ENCODE data around the gene NT5DC1.

The NT5DC1 gene

GRCh38 chr6:116100419-116101301 is at the start of gene NT5DC1:
TSS of gene NT5DC1 (plus strand) at chr6:116100853. CDS start at chr6:116100931, 78 bp downstream.
- peak; percentile 82 for DNase-seq (ENCODE audit: low spot score)

GRCh38 chr6:116051244-116051643 is 49.4 kb upstream of the NT5DC1 start:
- DNase-seq (ENCODE audit: low spot score): no peak

GRCh38 chr6:116055513-116055912 is 45.1 kb upstream of the NT5DC1 start:
- no peak for DNase-seq (ENCODE audit: low spot score)

GRCh38 chr6:116057766-116058165 is 42.9 kb upstream of the NT5DC1 start:
- DNase-seq (ENCODE audit: low spot score): no peak

GRCh38 chr6:116059713-116060571 is 40.7 kb upstream of the NT5DC1 start:
- no peak for DNase-seq (ENCODE audit: low spot score)

- no peak for DNase-seq (ENCODE audit: low spot score)
These were observed 39.9 kb upstream of the NT5DC1 start, which contains the start of gene FRK for GRCh38 chr6:116060572-116061283. TSS of gene FRK (minus strand) at chr6:116060891. CDS start at chr6:116060311, 580 bp downstream.

- DNase-seq (ENCODE audit: low spot score): no peak
These were observed 38.2 kb upstream of the NT5DC1 start for GRCh38 chr6:116062496-116062895.

GRCh38 chr6:116064666-116065065 is 36.0 kb upstream of the NT5DC1 start:
- DNase-seq (ENCODE audit: low spot score): no peak

GRCh38 chr6:116066789-116067188 is 33.9 kb upstream of the NT5DC1 start:
- no peak for DNase-seq (ENCODE audit: low spot score)

GRCh38 chr6:116070101-116070500 is 30.6 kb upstream of the NT5DC1 start:
- no peak for DNase-seq (ENCODE audit: low spot score)

- DNase-seq (ENCODE audit: low spot score): no peak
These were observed 29.9 kb upstream of the NT5DC1 start for GRCh38 chr6:116070616-116071389.

- DNase-seq (ENCODE audit: low spot score): no peak
These were observed 28.3 kb upstream of the NT5DC1 start for GRCh38 chr6:116072368-116072767.

GRCh38 chr6:116073765-116074440 is 26.8 kb upstream of the NT5DC1 start:
- DNase-seq (ENCODE audit: low spot score): no peak

- DNase-seq (ENCODE audit: low spot score): no peak
These were observed 25.8 kb upstream of the NT5DC1 start for GRCh38 chr6:116074732-116075390.

- no peak for DNase-seq (ENCODE audit: low spot score)
These were observed 22.1 kb upstream of the NT5DC1 start for GRCh38 chr6:116078522-116078921.

- DNase-seq (ENCODE audit: low spot score): no peak
These were observed 21.7 kb upstream of the NT5DC1 start for GRCh38 chr6:116078945-116079344.

GRCh38 chr6:116083052-116083451 is 17.6 kb upstream of the NT5DC1 start:
- no peak for DNase-seq (ENCODE audit: low spot score)

- DNase-seq (ENCODE audit: low spot score): no peak
These were observed 16.4 kb upstream of the NT5DC1 start for GRCh38 chr6:116084284-116084683.

GRCh38 chr6:116087437-116088027 is 13.1 kb upstream of the NT5DC1 start:
- DNase-seq (ENCODE audit: low spot score): no peak

- DNase-seq (ENCODE audit: low spot score): no peak
These were observed 11.7 kb upstream of the NT5DC1 start for GRCh38 chr6:116088946-116089345.

Measured in hematopoietic multipotent progenitor cell treated with erythropoietin and hydrocortisone succinate and interleukin-3 and kit ligand, for 15 days (in vitro differentiated cells).